PC-3 (cell line): ENCODE measurements around the gene MRC2. TPM values are rescaled to one million over a fixed set of nuclear protein-coding genes. Genes with fewer than 3 reads are reported as not detected.

Source experiments
- ATAC-seq: fragments of 200-7000 bp; cut with Tn5 transposase; 2 replicates; pipeline ENCODE4 v1.9.1; 2020; ENCODE audit warnings: mild to moderate bottlenecking, moderate library complexity
- BruUV-seq: library from RNA; stranded (reverse); fragments of 400-500 nt; replicated peaks from 2 replicates; lab custom pipeline; 2021; lab: Mats Ljungman, UMichigan
- CTCF ChIA-PET: fragments of 300-600 bp; sonication (Branson Sonifier 250); formaldehyde crosslinking; loops from one replicate; lab custom pipeline; 2022; ENCODE audit warnings: antibody characterized with exemption; lab: Charles Lee
- POLR2A ChIA-PET: fragments of 300-600 bp; sonication (Branson Sonifier 250); formaldehyde crosslinking; loops from one replicate; lab custom pipeline; 2022; ENCODE audit warnings: antibody characterized with exemption; ENCODE audit not compliant: unreplicated experiment; lab: Charles Lee
- DNase-seq: peaks from one replicate; pipeline ENCODE4 v3.0.0-alpha.2; 2015
- H2AFZ ChIP-seq: fragments of 300-600 bp; sonication (generic); 2 replicates; pipeline ENCODE4 v1.6.0; 2016; ENCODE audit warnings: antibody characterized with exemption, low read length
- H3F3A ChIP-seq: fragments of 300-600 bp; sonication (generic); one replicate; pipeline ENCODE4 v1.6.0; 2017; ENCODE audit warnings: antibody characterized with exemption, low read length, control low read depth, mild to moderate bottlenecking; ENCODE audit not compliant: unreplicated experiment
- H3K27ac ChIP-seq: fragments of 300-600 bp; sonication (generic); 2 replicates; pipeline ENCODE4 v1.5.1; 2016; ENCODE audit warnings: mild to moderate bottlenecking, low read length
- H3K27me3 ChIP-seq: fragments of 300-600 bp; sonication (generic); 2 replicates; pipeline ENCODE4 v1.6.1; 2016; ENCODE audit warnings: low read length, mixed read lengths
- H3K36me3 ChIP-seq: fragments of 300-600 bp; sonication (generic); 2 replicates; pipeline ENCODE4 v1.6.1; 2016; ENCODE audit warnings: low read depth, mixed run types, low read length, mixed read lengths
- H3K4me1 ChIP-seq: fragments of 300-600 bp; sonication (generic); 2 replicates; pipeline ENCODE4 v1.5.1; 2016; ENCODE audit warnings: low read length; ENCODE audit not compliant: insufficient read depth
- H3K4me2 ChIP-seq: fragments of 300-600 bp; sonication (generic); 2 replicates; pipeline ENCODE4 v1.6.0; 2016; ENCODE audit warnings: low read length
- H3K4me3 ChIP-seq: fragments of 300-600 bp; sonication (generic); 2 replicates; pipeline ENCODE4 v1.5.1; 2016; ENCODE audit warnings: mild to moderate bottlenecking, low read length, mixed read lengths
- H3K79me2 ChIP-seq: fragments of 300-600 bp; sonication (generic); 2 replicates; pipeline ENCODE4 v1.6.1; 2017; ENCODE audit warnings: low read length, mixed read lengths
- H3K9ac ChIP-seq: fragments of 300-600 bp; sonication (generic); 2 replicates; pipeline ENCODE4 v1.6.0; 2016; ENCODE audit warnings: mild to moderate bottlenecking, low read length
- H3K9me2 ChIP-seq: fragments of 300-600 bp; sonication (generic); replicated peaks from 2 replicates; pipeline ENCODE4 v1.6.1; 2016; ENCODE audit warnings: mixed run types, low read length, mixed read lengths
- H3K9me3 ChIP-seq: fragments of 300-600 bp; sonication (generic); 2 replicates; pipeline ENCODE4 v1.6.1; 2016; ENCODE audit warnings: low read length, mixed read lengths
- H4K20me1 ChIP-seq: fragments of 300-600 bp; sonication (generic); 2 replicates; pipeline ENCODE4 v1.6.1; 2016; ENCODE audit warnings: low read length, mixed read lengths
- EZH2 ChIP-seq: fragments of 300-600 bp; sonication (generic); IDR thresholded peaks from one replicate; pipeline ENCODE4 v1.6.1; 2017; ENCODE audit warnings: antibody characterized with exemption, mild to moderate bottlenecking, low read length; ENCODE audit not compliant: unreplicated experiment
- EZH2phosphoT487 ChIP-seq: fragments of 300-600 bp; sonication (generic); IDR thresholded peaks from 2 replicates; pipeline ENCODE4 v1.6.1; 2018; ENCODE audit warnings: mild to moderate bottlenecking, antibody characterized with exemption, low read length, borderline replicate concordance
- intact Hi-C: fragments of 100-400 bp; cut with micrococcal nuclease; formaldehyde crosslinking; loops from 2 replicates; pipeline ENCODE4 v1.9.0; 2023
- total RNA-seq: library from RNA; depleted of rRNA; stranded (reverse); fragments of >200 nt; gene quantifications from 2 replicates; pipeline ENCODE4 v1.2.3, GENCODE V29; 2014
- TF ChIP-seq, protein P1 (sequence below): fragments of 300-600 bp; sonication (generic); conservative IDR thresholded peaks from 2 replicates; pipeline ENCODE4 v1.5.1; 2017; ENCODE audit warnings: antibody characterized with exemption, low read depth, mild to moderate bottlenecking, low read length

MRC2 gene
- total RNA-seq, 1 experiment from 2014 or later = 13.5 TPM

DNA sequence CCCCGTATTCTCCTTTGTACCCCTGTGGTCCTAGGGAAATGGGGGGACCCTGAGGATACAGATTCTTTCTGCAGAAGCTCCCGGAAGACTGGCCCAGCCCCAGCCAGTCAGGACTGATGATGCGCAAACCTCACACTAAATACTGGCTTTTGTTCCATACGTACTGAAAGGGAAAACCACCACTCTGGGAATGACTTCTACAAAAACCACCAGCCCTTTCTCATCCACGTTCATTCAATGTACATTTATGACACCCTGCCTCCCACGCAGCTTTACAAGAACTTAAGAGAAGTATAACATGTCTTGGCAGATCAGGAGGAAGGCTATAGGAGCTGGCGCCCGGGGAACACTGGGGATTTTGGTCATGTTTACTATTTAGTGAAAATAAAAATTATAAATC is 110.0 kb downstream of the MRC2 start:
- BruUV-seq = no TSS peak
- no peak overlapping the region for H3K9ac ChIP-seq
- DNase-seq (no peak), ATAC-seq (no peak)
- no peaks in the 10 kb centered on the region for H4K20me1 ChIP-seq
- H3K4me3 ChIP-seq = no peak overlapping the region
- H3F3A ChIP-seq = no peaks in the 10 kb centered on the region
- ChIA-PET POLR2A (no interaction called here), CTCF (no interaction called here)
- no peaks in the 10 kb centered on the region for H3K79me2 ChIP-seq
- H3K27ac ChIP-seq = no peak overlapping the region
- H3K4me2 ChIP-seq = no peak overlapping the region
- peaks cover 15% of the 10 kb centered on the region for H3K4me1 ChIP-seq
- no peaks in the 10 kb centered on the region for H3K36me3 ChIP-seq
- TF ChIP-seq, protein P1, sequence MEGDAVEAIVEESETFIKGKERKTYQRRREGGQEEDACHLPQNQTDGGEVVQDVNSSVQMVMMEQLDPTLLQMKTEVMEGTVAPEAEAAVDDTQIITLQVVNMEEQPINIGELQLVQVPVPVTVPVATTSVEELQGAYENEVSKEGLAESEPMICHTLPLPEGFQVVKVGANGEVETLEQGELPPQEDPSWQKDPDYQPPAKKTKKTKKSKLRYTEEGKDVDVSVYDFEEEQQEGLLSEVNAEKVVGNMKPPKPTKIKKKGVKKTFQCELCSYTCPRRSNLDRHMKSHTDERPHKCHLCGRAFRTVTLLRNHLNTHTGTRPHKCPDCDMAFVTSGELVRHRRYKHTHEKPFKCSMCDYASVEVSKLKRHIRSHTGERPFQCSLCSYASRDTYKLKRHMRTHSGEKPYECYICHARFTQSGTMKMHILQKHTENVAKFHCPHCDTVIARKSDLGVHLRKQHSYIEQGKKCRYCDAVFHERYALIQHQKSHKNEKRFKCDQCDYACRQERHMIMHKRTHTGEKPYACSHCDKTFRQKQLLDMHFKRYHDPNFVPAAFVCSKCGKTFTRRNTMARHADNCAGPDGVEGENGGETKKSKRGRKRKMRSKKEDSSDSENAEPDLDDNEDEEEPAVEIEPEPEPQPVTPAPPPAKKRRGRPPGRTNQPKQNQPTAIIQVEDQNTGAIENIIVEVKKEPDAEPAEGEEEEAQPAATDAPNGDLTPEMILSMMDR = no peak
- H3K27me3 ChIP-seq = no peaks in the 10 kb centered on the region
- intact Hi-C loops = no loop called here
- no peaks in the 10 kb centered on the region for H3K9me3 ChIP-seq
- no peak overlapping the region for H2AFZ ChIP-seq
- no peaks in the 10 kb centered on the region for H3K9me2 ChIP-seq

DNA sequence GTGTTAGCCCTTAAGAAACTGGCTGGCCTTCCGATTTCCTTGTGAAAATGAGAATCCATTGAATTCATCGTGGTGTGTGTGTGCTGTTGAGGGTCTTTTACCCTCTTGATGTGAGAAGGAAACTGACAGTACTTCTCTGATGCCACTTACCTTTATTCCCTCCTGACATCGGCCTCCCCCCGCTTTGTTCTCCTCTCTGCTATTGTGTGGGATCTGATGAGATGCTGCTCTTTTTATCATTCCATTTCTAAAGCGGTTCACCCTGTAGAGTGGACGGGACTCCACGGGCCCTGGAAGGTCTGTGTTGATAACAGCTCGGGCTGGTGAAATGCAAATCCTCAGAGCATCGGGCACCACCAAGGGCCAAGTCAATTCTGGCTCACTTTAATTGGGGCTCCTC is 110.8 kb downstream of the MRC2 start:
- H3K36me3 ChIP-seq = no peaks in the 10 kb centered on the region
- H3K27ac ChIP-seq = no peak overlapping the region
- H3K27me3 ChIP-seq = no peaks in the 10 kb centered on the region
- no peaks in the 10 kb centered on the region for H3K9me3 ChIP-seq
- intact Hi-C loops = no loop called here
- TF ChIP-seq, protein P1 = no peak
- TF ChIP-seq EZH2 = no peak
- TF ChIP-seq EZH2phosphoT487 = no peak
- POLR2A ChIA-PET = no interaction called here
- no peak overlapping the region for H3K4me2 ChIP-seq
- no peak for ATAC-seq
- H3K9ac ChIP-seq = no peak overlapping the region
- BruUV-seq = no TSS peak
- no peaks in the 10 kb centered on the region for H3K79me2 ChIP-seq
- peaks cover 15% of the 10 kb centered on the region for H3K4me1 ChIP-seq
- no peak for DNase-seq
- H3F3A ChIP-seq = no peaks in the 10 kb centered on the region
- H3K4me3 ChIP-seq = no peak overlapping the region
- no peaks in the 10 kb centered on the region for H4K20me1 ChIP-seq
- no peaks in the 10 kb centered on the region for H3K9me2 ChIP-seq
- no peak overlapping the region for H2AFZ ChIP-seq
- CTCF ChIA-PET = no interaction called here

DNA sequence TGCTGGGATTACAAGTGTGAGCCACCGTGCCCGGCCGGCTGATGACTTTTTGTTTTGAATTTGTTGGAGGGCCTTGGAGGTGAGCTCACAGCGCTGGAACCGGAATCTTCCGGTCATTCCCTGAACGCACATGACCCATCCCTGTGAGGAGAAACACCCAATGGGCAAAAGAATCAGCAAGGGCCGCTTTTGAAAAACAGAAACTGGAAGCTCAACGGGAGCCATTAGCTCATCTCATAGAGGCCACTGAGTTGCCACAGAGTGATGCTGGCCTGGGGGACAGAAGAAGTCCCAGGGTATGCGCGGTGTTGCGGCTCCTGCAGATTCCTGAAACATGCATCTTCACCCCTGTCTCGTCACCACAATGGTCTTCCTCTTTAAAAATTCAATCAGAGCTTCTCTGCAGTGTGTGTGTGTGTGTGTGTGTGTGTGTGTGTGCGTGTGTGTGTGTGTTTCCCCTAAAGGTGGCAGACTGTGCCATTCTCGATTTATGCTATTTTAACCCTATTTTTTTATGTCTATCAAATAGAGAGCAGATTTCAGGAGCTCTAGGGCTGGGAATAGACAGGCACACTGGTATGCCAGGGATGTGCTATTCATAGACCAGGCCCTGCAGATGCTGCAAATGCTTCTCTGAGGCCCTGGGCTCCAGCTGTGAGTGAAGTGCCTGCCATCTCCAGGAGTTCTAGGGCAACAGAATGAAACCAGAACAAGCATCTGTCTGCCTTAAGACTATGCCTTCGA is 112.3 kb downstream of the MRC2 start:
- no peak overlapping the region for H2AFZ ChIP-seq
- intact Hi-C loops = no loop called here

More for the DNA sequence above, 112.3 kb downstream of the MRC2 start:
- no peaks in the 10 kb centered on the region for H3K9me2 ChIP-seq
- ChIA-PET POLR2A (no interaction called here), CTCF (interaction anchor here (0.6 kb wide), 1 partner anchor 52 kb away, joined by 11 read pairs; no protein-coding TSS in a partner anchor)
- no peaks in the 10 kb centered on the region for H3K9me3 ChIP-seq
- H3K27ac ChIP-seq = no peak overlapping the region
- no peak overlapping the region for H3K4me3 ChIP-seq
- no peaks in the 10 kb centered on the region for H4K20me1 ChIP-seq
- ATAC-seq (no peak), DNase-seq (no peak)
- no peaks in the 10 kb centered on the region for H3K36me3 ChIP-seq
- H3K4me2 ChIP-seq = no peak overlapping the region
- no TSS peak for BruUV-seq
- H3F3A ChIP-seq = no peaks in the 10 kb centered on the region
- no peak overlapping the region for H3K9ac ChIP-seq
- TF ChIP-seq EZH2 (no peak), EZH2phosphoT487 (no peak)
- TF ChIP-seq, protein P1 = no peak
- H3K27me3 ChIP-seq = no peaks in the 10 kb centered on the region
- peaks cover 7% of the 10 kb centered on the region for H3K4me1 ChIP-seq
- H3K79me2 ChIP-seq = no peaks in the 10 kb centered on the region
